ENCODE results near the gene FUT8.

- TF ChIP-seq CTCF (IDR thresholded peaks at IDR 0.05), result no peak
- TF ChIP-seq POLR2A (IDR thresholded peaks at IDR 0.05), result no peak
Measured at GRCh38 chr14:65422088-65422834, 9.7 kb downstream of the FUT8 start.

Data from thyroid gland (tissue), 4 donors.